ENCODE measurements around the gene ATXN7L1.

ATXN7L1 gene

DNA sequence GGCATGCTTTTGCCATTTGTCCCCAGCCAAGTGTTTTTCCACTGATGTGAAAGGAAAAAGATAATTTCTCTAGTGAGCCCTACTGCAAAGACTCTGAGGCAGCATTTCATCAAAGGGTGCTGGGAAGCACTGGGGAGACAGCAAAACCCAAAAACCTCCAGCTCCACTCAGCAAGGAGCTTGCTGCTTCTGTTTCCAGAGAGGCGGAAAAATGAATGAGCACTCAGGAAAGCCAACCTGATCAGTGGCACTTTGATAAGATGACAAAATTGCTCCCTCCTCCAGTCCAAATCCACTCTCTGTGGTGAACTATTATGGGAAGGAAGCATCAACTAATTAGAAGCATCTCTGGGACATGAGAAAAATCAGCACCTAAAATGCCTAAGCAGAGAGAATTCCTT, 68.2 kb downstream of the ATXN7L1 start:
- in situ Hi-C loops (cut with HindIII; ENCODE audit: low sequenced_read_pairs): no loop called here
- TF ChIP-seq, protein P1, sequence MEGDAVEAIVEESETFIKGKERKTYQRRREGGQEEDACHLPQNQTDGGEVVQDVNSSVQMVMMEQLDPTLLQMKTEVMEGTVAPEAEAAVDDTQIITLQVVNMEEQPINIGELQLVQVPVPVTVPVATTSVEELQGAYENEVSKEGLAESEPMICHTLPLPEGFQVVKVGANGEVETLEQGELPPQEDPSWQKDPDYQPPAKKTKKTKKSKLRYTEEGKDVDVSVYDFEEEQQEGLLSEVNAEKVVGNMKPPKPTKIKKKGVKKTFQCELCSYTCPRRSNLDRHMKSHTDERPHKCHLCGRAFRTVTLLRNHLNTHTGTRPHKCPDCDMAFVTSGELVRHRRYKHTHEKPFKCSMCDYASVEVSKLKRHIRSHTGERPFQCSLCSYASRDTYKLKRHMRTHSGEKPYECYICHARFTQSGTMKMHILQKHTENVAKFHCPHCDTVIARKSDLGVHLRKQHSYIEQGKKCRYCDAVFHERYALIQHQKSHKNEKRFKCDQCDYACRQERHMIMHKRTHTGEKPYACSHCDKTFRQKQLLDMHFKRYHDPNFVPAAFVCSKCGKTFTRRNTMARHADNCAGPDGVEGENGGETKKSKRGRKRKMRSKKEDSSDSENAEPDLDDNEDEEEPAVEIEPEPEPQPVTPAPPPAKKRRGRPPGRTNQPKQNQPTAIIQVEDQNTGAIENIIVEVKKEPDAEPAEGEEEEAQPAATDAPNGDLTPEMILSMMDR (IDR thresholded peaks at IDR 0.05; ENCODE audit: low read depth, low read length): no peak
- no peak overlapping the region for H3K4me3 ChIP-seq (ENCODE audit: low read depth, low read length)
- no peak for DNase-seq (ENCODE audit: low read depth, low spot score)

DNA sequence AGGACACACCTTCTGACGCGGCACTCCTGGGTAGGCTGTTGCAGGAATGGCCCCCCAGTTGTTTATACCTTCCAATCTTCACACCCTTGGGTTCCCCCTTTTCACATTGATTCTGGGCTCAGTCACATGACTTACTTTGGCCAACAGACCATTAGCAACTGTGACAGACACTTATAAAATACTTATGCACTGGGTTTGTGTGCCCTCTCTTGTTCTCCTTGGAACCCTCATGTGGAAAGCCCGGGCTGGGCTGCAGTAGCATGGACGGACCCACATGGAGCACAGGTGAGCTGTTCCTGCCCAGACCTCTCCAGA, 69.0 kb downstream of the ATXN7L1 start:
- H3K4me3 ChIP-seq (ENCODE audit: low read depth, low read length): no peak overlapping the region
- DNase-seq (ENCODE audit: low read depth, low spot score): no peak
- TF ChIP-seq, protein P1 (IDR thresholded peaks at IDR 0.05; ENCODE audit: low read depth, low read length): no peak
- in situ Hi-C loops (cut with HindIII; ENCODE audit: low sequenced_read_pairs): no loop called here

- in situ Hi-C loops (cut with HindIII; ENCODE audit: low sequenced_read_pairs): no loop called here
- no peak overlapping the region for H3K4me3 ChIP-seq (ENCODE audit: low read depth, low read length)
- peak; percentile 63 for DNase-seq (ENCODE audit: low read depth, low spot score)
- TF ChIP-seq, protein P1 (IDR thresholded peaks at IDR 0.05; ENCODE audit: low read depth, low read length): no peak
Measured at GRCh38 chr7:105806592-105807447, 69.6 kb downstream of the ATXN7L1 start.

GRCh38 chr7:105805447-105806019, 70.9 kb downstream of the ATXN7L1 start:
- no peak overlapping the region for H3K4me3 ChIP-seq (ENCODE audit: low read depth, low read length)
- TF ChIP-seq, protein P1 (IDR thresholded peaks at IDR 0.05; ENCODE audit: low read depth, low read length): no peak
- in situ Hi-C loops (cut with HindIII; ENCODE audit: low sequenced_read_pairs): no loop called here
- no peak for DNase-seq (ENCODE audit: low read depth, low spot score)

- in situ Hi-C loops (cut with HindIII; ENCODE audit: low sequenced_read_pairs): no loop called here
- no peak for DNase-seq (ENCODE audit: low read depth, low spot score)
- H3K4me3 ChIP-seq (ENCODE audit: low read depth, low read length): no peak overlapping the region
- TF ChIP-seq, protein P1 (IDR thresholded peaks at IDR 0.05; ENCODE audit: low read depth, low read length): no peak
Measured at GRCh38 chr7:105803429-105803736, 73.0 kb downstream of the ATXN7L1 start.

DNA sequence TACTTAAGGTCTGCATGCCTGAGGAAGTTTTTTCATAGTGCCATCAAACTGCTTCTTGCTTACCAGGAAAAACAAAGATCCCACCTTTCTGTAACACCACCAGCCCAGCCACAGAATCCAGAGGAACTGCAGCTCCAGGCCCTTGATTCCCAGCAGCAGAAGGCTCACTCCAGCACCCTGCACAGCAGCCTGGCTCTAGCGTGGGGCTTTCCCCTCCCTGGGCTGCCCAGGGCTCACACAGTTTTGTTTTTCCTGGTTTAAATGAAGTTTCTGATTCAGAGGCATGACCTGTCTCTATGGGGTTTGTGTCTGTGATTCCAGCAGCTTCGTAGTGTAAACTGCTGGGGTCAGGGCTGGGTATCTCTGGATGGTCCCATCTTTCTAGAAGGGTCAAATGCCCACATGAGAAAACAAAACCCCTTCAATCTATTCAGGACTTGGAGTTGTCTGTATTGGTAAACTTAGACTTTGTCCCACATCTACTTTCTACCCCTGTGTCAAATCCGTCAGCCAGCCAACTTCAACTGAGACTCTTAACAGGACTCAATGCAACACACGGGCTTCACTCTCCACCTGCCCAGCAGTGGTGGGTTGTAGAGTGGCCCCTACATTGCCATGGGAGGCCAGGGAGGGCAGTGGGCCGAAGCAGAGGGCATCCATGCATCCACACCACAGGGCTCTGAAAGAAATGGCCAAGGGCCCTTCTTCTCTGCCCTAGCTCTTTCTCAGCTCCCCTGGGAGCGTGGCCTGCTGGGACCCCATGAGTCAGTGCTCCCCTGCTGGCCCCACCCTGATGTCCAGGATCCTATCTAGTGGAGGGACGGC, 73.6 kb downstream of the ATXN7L1 start:
- TF ChIP-seq, protein P1 (IDR thresholded peaks at IDR 0.05; ENCODE audit: low read depth, low read length): no peak
- no peak overlapping the region for H3K4me3 ChIP-seq (ENCODE audit: low read depth, low read length)
- in situ Hi-C loops (cut with HindIII; ENCODE audit: low sequenced_read_pairs): no loop called here
- DNase-seq (ENCODE audit: low read depth, low spot score): no peak

Data from astrocyte of the spinal cord (primary cell).